GM21423 (cell line): ENCODE data around the gene RPUSD4.
A peak's percentile ranks its signal among the peaks of the same experiment; 100 is the strongest.
"Not testable (repeated sequence)": the region's sequence is repeated elsewhere in the genome, so short reads cannot be mapped to it uniquely, and the experiment has no call there.

Experiments used
- ATAC-seq: cut with Tn5 transposase; IDR thresholded peaks from one replicate; pipeline ENCODE4 v1.9.1; 2021; ENCODE audit warnings: mild to moderate bottlenecking, moderate library complexity; ENCODE audit not compliant: unreplicated experiment

The RPUSD4 gene

GRCh38 chr11:126211236-126212088, at the start of gene RPUSD4, which contains the start of gene FAM118B:
RPUSD4 (minus strand) TSS chr11:126211650; CDS start chr11:126211638, 12 bp downstream.
FAM118B (plus strand) TSS chr11:126211782; CDS start chr11:126235002, 23,220 bp downstream.
- peak; percentile 97 for ATAC-seq

GRCh38 chr11:126257764-126258163, 46.3 kb upstream of the RPUSD4 start:
- ATAC-seq: no peak

GRCh38 chr11:126257144-126257543, 45.7 kb upstream of the RPUSD4 start:
- ATAC-seq: no peak

- ATAC-seq: no peak
Measured at GRCh38 chr11:126256216-126256615, 44.8 kb upstream of the RPUSD4 start.

- ATAC-seq: not testable (repeated sequence)
Measured at GRCh38 chr11:126255507-126255906, 44.1 kb upstream of the RPUSD4 start.

- no peak for ATAC-seq
Measured at GRCh38 chr11:126254819-126255218, 43.4 kb upstream of the RPUSD4 start.

- ATAC-seq: no peak
Measured at GRCh38 chr11:126253265-126253664, 41.8 kb upstream of the RPUSD4 start.

- no peak for ATAC-seq
Measured at GRCh38 chr11:126246636-126247035, 35.2 kb upstream of the RPUSD4 start.

GRCh38 chr11:126233391-126233790, 21.9 kb upstream of the RPUSD4 start:
- ATAC-seq: no peak

GRCh38 chr11:126232683-126233082, 21.2 kb upstream of the RPUSD4 start:
- no peak for ATAC-seq

- ATAC-seq: no peak
Measured at GRCh38 chr11:126231725-126232459, 20.4 kb upstream of the RPUSD4 start.

GRCh38 chr11:126229858-126230540, 18.5 kb upstream of the RPUSD4 start:
- ATAC-seq: no peak

- ATAC-seq: no peak
Measured at GRCh38 chr11:126226334-126227084, 15.1 kb upstream of the RPUSD4 start.

- no peak for ATAC-seq
Measured at GRCh38 chr11:126225295-126225665, 13.8 kb upstream of the RPUSD4 start.

GRCh38 chr11:126224647-126225294, 13.3 kb upstream of the RPUSD4 start:
- ATAC-seq: no peak

- ATAC-seq: no peak
Measured at GRCh38 chr11:126219547-126219946, 8.1 kb upstream of the RPUSD4 start.

- no peak for ATAC-seq
Measured at GRCh38 chr11:126217491-126217890, 6.0 kb upstream of the RPUSD4 start.

- no peak for ATAC-seq
Measured at GRCh38 chr11:126216526-126217305, 5.3 kb upstream of the RPUSD4 start.

- ATAC-seq: no peak
Measured at GRCh38 chr11:126214841-126215240, 3.4 kb upstream of the RPUSD4 start.
